NCI-H748 (cell line): Measurements from ENCODE around the gene RSL1D1.
"Not testable (repeated sequence)": the region's sequence is repeated elsewhere in the genome, so short reads cannot be mapped to it uniquely, and the experiment has no call there.

ENCODE experiments used
- DNase-seq: peaks from one replicate; lab custom pipeline; 2025; ENCODE audit not compliant: unreplicated experiment; lab: John Stamatoyannopoulos, UW

The RSL1D1 gene

GRCh38 chr16:11844499-11844898 is 6.8 kb downstream of the RSL1D1 start:
- no peak for DNase-seq

- no peak for DNase-seq
Observed at GRCh38 chr16:11843861-11844260, 7.5 kb downstream of the RSL1D1 start.

- no peak for DNase-seq
Observed at GRCh38 chr16:11843206-11843605, 8.1 kb downstream of the RSL1D1 start.

- DNase-seq = no peak
Observed at GRCh38 chr16:11841026-11841425, 10.3 kb downstream of the RSL1D1 start.

GRCh38 chr16:11836650-11837244 is 14.6 kb downstream of the RSL1D1 start:
- DNase-seq = no peak

- DNase-seq = no peak
Observed at GRCh38 chr16:11835891-11836649, 15.3 kb downstream of the RSL1D1 start.

- DNase-seq = no peak
Observed at GRCh38 chr16:11835309-11835708, 16.0 kb downstream of the RSL1D1 start.

- no peak for DNase-seq
Observed at GRCh38 chr16:11833951-11834695, 17.2 kb downstream of the RSL1D1 start.

GRCh38 chr16:11828696-11829095 is 22.6 kb downstream of the RSL1D1 start:
- no peak for DNase-seq

GRCh38 chr16:11825520-11826165 is 25.7 kb downstream of the RSL1D1 start:
- DNase-seq = not testable (repeated sequence)

- peak; percentile 9 for DNase-seq
Observed at GRCh38 chr16:11824362-11824761, 27.0 kb downstream of the RSL1D1 start.

GRCh38 chr16:11823645-11824044 is 27.7 kb downstream of the RSL1D1 start:
- not testable (repeated sequence) for DNase-seq

- no peak for DNase-seq
Observed at GRCh38 chr16:11819798-11820197, 31.5 kb downstream of the RSL1D1 start.

GRCh38 chr16:11818970-11819369 is 32.4 kb downstream of the RSL1D1 start:
- not testable (repeated sequence) for DNase-seq

- no peak for DNase-seq
Observed at GRCh38 chr16:11816123-11816522, 35.2 kb downstream of the RSL1D1 start.

GRCh38 chr16:11814800-11815199 is 36.5 kb downstream of the RSL1D1 start:
- not testable (repeated sequence) for DNase-seq

- no peak for DNase-seq
Observed at GRCh38 chr16:11806721-11807120, 44.6 kb downstream of the RSL1D1 start.

GRCh38 chr16:11805556-11805955 is 45.8 kb downstream of the RSL1D1 start:
- DNase-seq = no peak

- DNase-seq = no peak
Observed at GRCh38 chr16:11801481-11802021, 49.8 kb downstream of the RSL1D1 start.

- no peak for DNase-seq
Observed at GRCh38 chr16:11800382-11800718, 51.0 kb downstream of the RSL1D1 start.
